GM12878 (cell line): Measurements from ENCODE around the gene TBC1D24. TPM values are rescaled to one million over a fixed set of nuclear protein-coding genes. Genes with fewer than 3 reads are reported as not detected.

ENCODE experiments used
- BACH1 ChIP-seq: fragments of 450-650 bp; IDR thresholded peaks from 2 replicates; pipeline ENCODE4 v1.6.1; 2017; ENCODE audit warnings: mild to moderate bottlenecking, borderline replicate concordance
- JUND ChIP-seq: IDR thresholded peaks from 2 replicates; pipeline ENCODE4 v1.6.1; 2012; ENCODE audit warnings: low read depth, mild to moderate bottlenecking, low read length, improper control_type of control experiment, moderate library complexity
- MXI1 ChIP-seq: fragments of 150-350 bp; IDR thresholded peaks from 2 replicates; pipeline ENCODE4 v1.6.1; 2011; ENCODE audit warnings: low read depth, mild to moderate bottlenecking, inconsistent platforms, low read length, improper control_type of control experiment
- NR2F1 ChIP-seq: fragments of 450-650 bp; conservative IDR thresholded peaks from 2 replicates; pipeline ENCODE4 v1.6.1; 2017; ENCODE audit warnings: mild to moderate bottlenecking
- POLR2A ChIP-seq: IDR thresholded peaks from 2 replicates; pipeline ENCODE4 v1.6.1; 2011; ENCODE audit warnings: low read depth, mild to moderate bottlenecking, low read length
- POLR2AphosphoS2 ChIP-seq: IDR thresholded peaks from 2 replicates; pipeline ENCODE4 v1.6.1; 2011; ENCODE audit warnings: low read depth, mild to moderate bottlenecking, low read length, improper control_type of control experiment, moderate library complexity
- SMC3 ChIP-seq: IDR thresholded peaks from 2 replicates; pipeline ENCODE4 v1.6.1; 2011; ENCODE audit warnings: low read length, improper control_type of control experiment, borderline replicate concordance
- SREBF2 ChIP-seq: IDR thresholded peaks from 2 replicates; pipeline ENCODE4 v1.6.1; 2012; ENCODE audit warnings: mild to moderate bottlenecking, low read length
- STAT3 ChIP-seq: IDR thresholded peaks from 2 replicates; pipeline ENCODE4 v1.6.1; 2011; ENCODE audit warnings: low read depth, low read length, improper control_type of control experiment
- TARDBP ChIP-seq: IDR thresholded peaks from 2 replicates; pipeline ENCODE4 v1.6.1; 2016; ENCODE audit warnings: borderline replicate concordance
- ZNF207 ChIP-seq: fragments of 450-650 bp; IDR thresholded peaks from 2 replicates; pipeline ENCODE4 v1.6.1; 2014; ENCODE audit warnings: antibody characterized with exemption, mild to moderate bottlenecking, borderline replicate concordance
- ZNF384 ChIP-seq: IDR thresholded peaks from 2 replicates; pipeline ENCODE4 v1.6.1; 2012; ENCODE audit warnings: low read depth, mild to moderate bottlenecking, low read length, improper control_type of control experiment, borderline replicate concordance
- polyA plus RNA-seq, 11 experiments: library from polyadenylated mRNA; depleted of rRNA in 4 of 11; unstranded in 6 of 11; stranded (reverse) in 5 of 11; fragments of >200 nt; fragmentation: Nextera tagmentation in 4 of 11; fragmentation: Illumina TruSeq in 1 of 11; extraction: Ambion mirVana in 4 of 11; extraction: Trizol in 1 of 11; gene quantifications; 1 replicate in 1 of 11; 2 replicates in 10 of 11; pipeline versions ENCODE4 v1.2.1 to v1.2.3, GENCODE V29; 2011 to 2016; ENCODE audit warnings: inconsistent platforms in 2 of 11, missing spikeins in 2 of 11, low read depth in 1 of 11
- total RNA-seq, 4 experiments: library from RNA; depleted of rRNA in 3 of 4; stranded (reverse); fragments of >200 nt in 3 of 4; fragmentation: Illumina TruSeq in 1 of 4; extraction: Trizol in 1 of 4; gene quantifications; 2 replicates each; pipeline versions ENCODE4 v1.2.1 to v1.2.3, GENCODE V29; 2013 to 2021
- TF ChIP-seq, protein P1 (sequence below): IDR thresholded peaks from 2 replicates; pipeline ENCODE4 v1.6.1; 2011; ENCODE audit warnings: low read depth, low read length, improper control_type of control experiment, borderline replicate concordance
- TF ChIP-seq, protein P2 (sequence below): fragments of 450-650 bp; IDR thresholded peaks from 2 replicates; pipeline ENCODE4 v1.6.1; 2018; ENCODE audit warnings: borderline replicate concordance, mild to moderate bottlenecking; ENCODE audit not compliant: partially characterized antibody
- TF ChIP-seq, protein P3 (sequence below): IDR thresholded peaks from 2 replicates; pipeline ENCODE4 v1.6.1; 2012; ENCODE audit warnings: low read depth, low read length, improper control_type of control experiment
- TF ChIP-seq, protein P4 (sequence below): IDR thresholded peaks from 2 replicates; pipeline ENCODE4 v1.6.1; 2011; ENCODE audit warnings: borderline replicate concordance, low read depth, mild to moderate bottlenecking, moderate library complexity, low read length; ENCODE audit not compliant: insufficient read depth, poor library complexity, severe bottlenecking
- TF ChIP-seq, protein P5 (sequence below): fragments of 450-650 bp; conservative IDR thresholded peaks from 2 replicates; pipeline ENCODE4 v1.6.1; 2017; ENCODE audit warnings: mild to moderate bottlenecking, moderate library complexity
- TF ChIP-seq, protein P6 (sequence below), 3 experiments: IDR thresholded peaks in 2 of 3; conservative IDR thresholded peaks in 1 of 3; 2 replicates each; pipeline ENCODE4 v1.5.1; 2011; ENCODE audit warnings: low read depth in 3 of 3, low read length in 3 of 3, mild to moderate bottlenecking in 3 of 3, control low read depth in 2 of 3, moderate library complexity in 2 of 3, inconsistent platforms in 1 of 3, mixed read lengths in 1 of 3; ENCODE audit not compliant: control insufficient read depth in 2 of 3, insufficient read depth in 1 of 3; ENCODE audit errors: extremely low read depth in 1 of 3

Gene TBC1D24
- total and polyA plus RNA-seq, 10 of the 15 experiments (the other 5 are each of a cell fraction or from before 2014, with no cell fraction given), result 1.1 to 9.6 (median 4.5) TPM

DNA sequence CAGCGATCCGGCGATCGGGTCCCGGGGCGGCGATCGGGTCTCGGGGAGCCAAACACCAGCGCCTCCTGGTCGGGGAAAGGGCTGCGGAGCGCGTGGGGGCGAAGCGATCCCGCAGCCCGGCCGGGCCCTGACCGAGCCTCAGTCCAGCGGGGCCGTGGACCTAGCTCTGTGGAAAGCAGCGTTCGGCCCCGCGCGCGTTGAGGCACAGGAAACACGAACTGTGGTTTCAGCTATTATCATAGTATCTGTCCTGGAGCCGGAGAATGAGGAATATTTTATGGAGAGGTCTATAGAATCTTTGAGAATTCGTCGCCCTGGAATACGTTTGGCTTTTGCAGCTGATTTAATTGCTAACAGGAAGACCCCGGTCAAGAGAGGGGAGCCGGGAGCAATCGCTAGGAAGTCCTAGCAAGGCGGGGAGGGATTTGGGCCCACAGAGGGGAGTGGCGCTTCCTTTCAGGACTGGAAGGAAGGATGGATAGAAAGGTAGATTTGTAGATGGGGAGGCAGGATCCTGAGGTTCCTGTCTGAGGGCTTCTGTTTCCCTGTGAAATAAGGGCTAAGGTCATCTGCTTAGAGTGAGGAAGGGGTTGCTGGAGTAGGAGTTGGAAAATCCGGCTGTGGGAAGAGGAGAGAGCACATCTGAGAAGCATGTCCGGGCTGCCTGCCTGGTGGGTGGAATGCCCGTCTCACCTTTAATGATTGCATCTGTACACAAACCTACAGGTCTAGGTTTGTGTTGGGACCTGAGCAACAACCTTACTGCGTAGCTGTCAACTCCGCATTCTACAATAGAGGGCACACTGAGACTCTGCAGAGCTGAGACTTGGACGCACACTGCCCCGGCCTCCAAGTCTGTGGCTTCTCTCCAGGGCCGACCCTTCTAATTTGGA, 44.9 kb upstream of the TBC1D24 start (continued):
- TF ChIP-seq, protein P1, sequence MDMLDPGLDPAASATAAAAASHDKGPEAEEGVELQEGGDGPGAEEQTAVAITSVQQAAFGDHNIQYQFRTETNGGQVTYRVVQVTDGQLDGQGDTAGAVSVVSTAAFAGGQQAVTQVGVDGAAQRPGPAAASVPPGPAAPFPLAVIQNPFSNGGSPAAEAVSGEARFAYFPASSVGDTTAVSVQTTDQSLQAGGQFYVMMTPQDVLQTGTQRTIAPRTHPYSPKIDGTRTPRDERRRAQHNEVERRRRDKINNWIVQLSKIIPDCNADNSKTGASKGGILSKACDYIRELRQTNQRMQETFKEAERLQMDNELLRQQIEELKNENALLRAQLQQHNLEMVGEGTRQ, result no peak
- TF ChIP-seq, protein P2, sequence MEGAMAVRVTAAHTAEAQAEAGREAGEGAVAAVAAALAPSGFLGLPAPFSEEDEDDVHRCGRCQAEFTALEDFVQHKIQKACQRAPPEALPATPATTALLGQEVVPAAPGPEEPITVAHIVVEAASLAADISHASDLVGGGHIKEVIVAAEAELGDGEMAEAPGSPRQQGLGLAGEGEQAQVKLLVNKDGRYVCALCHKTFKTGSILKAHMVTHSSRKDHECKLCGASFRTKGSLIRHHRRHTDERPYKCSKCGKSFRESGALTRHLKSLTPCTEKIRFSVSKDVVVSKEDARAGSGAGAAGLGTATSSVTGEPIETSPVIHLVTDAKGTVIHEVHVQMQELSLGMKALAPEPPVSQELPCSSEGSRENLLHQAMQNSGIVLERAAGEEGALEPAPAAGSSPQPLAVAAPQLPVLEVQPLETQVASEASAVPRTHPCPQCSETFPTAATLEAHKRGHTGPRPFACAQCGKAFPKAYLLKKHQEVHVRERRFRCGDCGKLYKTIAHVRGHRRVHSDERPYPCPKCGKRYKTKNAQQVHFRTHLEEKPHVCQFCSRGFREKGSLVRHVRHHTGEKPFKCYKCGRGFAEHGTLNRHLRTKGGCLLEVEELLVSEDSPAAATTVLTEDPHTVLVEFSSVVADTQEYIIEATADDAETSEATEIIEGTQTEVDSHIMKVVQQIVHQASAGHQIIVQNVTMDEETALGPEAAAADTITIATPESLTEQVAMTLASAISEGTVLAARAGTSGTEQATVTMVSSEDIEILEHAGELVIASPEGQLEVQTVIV, result no peak
- TF ChIP-seq, protein P3, sequence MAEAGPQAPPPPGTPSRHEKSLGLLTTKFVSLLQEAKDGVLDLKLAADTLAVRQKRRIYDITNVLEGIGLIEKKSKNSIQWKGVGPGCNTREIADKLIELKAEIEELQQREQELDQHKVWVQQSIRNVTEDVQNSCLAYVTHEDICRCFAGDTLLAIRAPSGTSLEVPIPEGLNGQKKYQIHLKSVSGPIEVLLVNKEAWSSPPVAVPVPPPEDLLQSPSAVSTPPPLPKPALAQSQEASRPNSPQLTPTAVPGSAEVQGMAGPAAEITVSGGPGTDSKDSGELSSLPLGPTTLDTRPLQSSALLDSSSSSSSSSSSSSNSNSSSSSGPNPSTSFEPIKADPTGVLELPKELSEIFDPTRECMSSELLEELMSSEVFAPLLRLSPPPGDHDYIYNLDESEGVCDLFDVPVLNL, result no peak
- TF ChIP-seq MXI1 (peak; percentile 51; the same call in 1 of the 2 replicates), ZNF384 (no peak), ZNF207 (no peak), POLR2AphosphoS2 (no peak), NR2F1 (no peak), SREBF2 (no peak), TARDBP (no peak), BACH1 (peak; percentile 25; the same call in 1 of the 2 replicates), STAT3 (no peak), POLR2A (no peak), JUND (no peak), SMC3 (peak; percentile 53; the same call in 1 of the 2 replicates)
- TF ChIP-seq, protein P4, sequence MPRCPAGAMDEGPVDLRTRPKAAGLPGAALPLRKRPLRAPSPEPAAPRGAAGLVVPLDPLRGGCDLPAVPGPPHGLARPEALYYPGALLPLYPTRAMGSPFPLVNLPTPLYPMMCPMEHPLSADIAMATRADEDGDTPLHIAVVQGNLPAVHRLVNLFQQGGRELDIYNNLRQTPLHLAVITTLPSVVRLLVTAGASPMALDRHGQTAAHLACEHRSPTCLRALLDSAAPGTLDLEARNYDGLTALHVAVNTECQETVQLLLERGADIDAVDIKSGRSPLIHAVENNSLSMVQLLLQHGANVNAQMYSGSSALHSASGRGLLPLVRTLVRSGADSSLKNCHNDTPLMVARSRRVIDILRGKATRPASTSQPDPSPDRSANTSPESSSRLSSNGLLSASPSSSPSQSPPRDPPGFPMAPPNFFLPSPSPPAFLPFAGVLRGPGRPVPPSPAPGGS, result no peak
- TF ChIP-seq, protein P5, sequence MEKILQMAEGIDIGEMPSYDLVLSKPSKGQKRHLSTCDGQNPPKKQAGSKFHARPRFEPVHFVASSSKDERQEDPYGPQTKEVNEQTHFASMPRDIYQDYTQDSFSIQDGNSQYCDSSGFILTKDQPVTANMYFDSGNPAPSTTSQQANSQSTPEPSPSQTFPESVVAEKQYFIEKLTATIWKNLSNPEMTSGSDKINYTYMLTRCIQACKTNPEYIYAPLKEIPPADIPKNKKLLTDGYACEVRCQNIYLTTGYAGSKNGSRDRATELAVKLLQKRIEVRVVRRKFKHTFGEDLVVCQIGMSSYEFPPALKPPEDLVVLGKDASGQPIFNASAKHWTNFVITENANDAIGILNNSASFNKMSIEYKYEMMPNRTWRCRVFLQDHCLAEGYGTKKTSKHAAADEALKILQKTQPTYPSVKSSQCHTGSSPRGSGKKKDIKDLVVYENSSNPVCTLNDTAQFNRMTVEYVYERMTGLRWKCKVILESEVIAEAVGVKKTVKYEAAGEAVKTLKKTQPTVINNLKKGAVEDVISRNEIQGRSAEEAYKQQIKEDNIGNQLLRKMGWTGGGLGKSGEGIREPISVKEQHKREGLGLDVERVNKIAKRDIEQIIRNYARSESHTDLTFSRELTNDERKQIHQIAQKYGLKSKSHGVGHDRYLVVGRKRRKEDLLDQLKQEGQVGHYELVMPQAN, result no peak; the same call in 1 of the 2 replicates
- TF ChIP-seq, protein P6, sequence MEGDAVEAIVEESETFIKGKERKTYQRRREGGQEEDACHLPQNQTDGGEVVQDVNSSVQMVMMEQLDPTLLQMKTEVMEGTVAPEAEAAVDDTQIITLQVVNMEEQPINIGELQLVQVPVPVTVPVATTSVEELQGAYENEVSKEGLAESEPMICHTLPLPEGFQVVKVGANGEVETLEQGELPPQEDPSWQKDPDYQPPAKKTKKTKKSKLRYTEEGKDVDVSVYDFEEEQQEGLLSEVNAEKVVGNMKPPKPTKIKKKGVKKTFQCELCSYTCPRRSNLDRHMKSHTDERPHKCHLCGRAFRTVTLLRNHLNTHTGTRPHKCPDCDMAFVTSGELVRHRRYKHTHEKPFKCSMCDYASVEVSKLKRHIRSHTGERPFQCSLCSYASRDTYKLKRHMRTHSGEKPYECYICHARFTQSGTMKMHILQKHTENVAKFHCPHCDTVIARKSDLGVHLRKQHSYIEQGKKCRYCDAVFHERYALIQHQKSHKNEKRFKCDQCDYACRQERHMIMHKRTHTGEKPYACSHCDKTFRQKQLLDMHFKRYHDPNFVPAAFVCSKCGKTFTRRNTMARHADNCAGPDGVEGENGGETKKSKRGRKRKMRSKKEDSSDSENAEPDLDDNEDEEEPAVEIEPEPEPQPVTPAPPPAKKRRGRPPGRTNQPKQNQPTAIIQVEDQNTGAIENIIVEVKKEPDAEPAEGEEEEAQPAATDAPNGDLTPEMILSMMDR (IDR thresholded peaks at IDR 0.05 in 2 of 3, conservative IDR thresholded peaks at IDR 0.05 in 1 of 3; ENCODE audit: control insufficient read depth in 2 of 3, extremely low read depth in 1 of 3, insufficient read depth in 1 of 3, low read depth in 3 of 3, low read length in 3 of 3), result peak; percentile 41 to 71 (median 44); a peak in 5 of 6 replicates
